ENCODE data around the gene MYL4.

Gene MYL4

GRCh38 chr17:47251421-47251940 lies 42.3 kb downstream of the MYL4 start:
- TF ChIP-seq CTCF (IDR thresholded peaks at IDR 0.05; ENCODE audit: low read depth, low read length) = no peak
- no peak for DNase-seq (ENCODE audit: extremely low read depth, low read depth)

GRCh38 chr17:47252209-47252608 lies 43.1 kb downstream of the MYL4 start:
- no peak for TF ChIP-seq CTCF (IDR thresholded peaks at IDR 0.05; ENCODE audit: low read depth, low read length)
- no peak for DNase-seq (ENCODE audit: extremely low read depth, low read depth)

- TF ChIP-seq CTCF (IDR thresholded peaks at IDR 0.05; ENCODE audit: low read depth, low read length) = no peak
- DNase-seq (ENCODE audit: extremely low read depth, low read depth) = no peak
These were observed 43.8 kb downstream of the MYL4 start for GRCh38 chr17:47252766-47253512.

- peak; percentile 25 for TF ChIP-seq CTCF (IDR thresholded peaks at IDR 0.05; ENCODE audit: low read depth, low read length)
- DNase-seq (ENCODE audit: extremely low read depth, low read depth) = no peak
These were observed 44.6 kb downstream of the MYL4 start, which contains the start of gene ITGB3 for GRCh38 chr17:47253541-47254402. ITGB3 (plus strand) TSS chr17:47253827; CDS start chr17:47253862, 35 bp downstream.

- DNase-seq (ENCODE audit: extremely low read depth, low read depth) = no peak
- TF ChIP-seq CTCF (IDR thresholded peaks at IDR 0.05; ENCODE audit: low read depth, low read length) = no peak
These were observed 45.3 kb downstream of the MYL4 start for GRCh38 chr17:47254403-47254943.

- no peak for DNase-seq (ENCODE audit: extremely low read depth, low read depth)
- no peak for TF ChIP-seq CTCF (IDR thresholded peaks at IDR 0.05; ENCODE audit: low read depth, low read length)
These were observed 48.6 kb downstream of the MYL4 start for GRCh38 chr17:47257651-47258339.

Data from AG09319 (cell line).